GM21423 (cell line): ENCODE data around the gene LLGL2.
"Not testable (repeated sequence)": the region's sequence is repeated elsewhere in the genome, so short reads cannot be mapped to it uniquely, and the experiment has no call there.

Experiments used
- ATAC-seq: cut with Tn5 transposase; IDR thresholded peaks from one replicate; pipeline ENCODE4 v1.9.1; 2021; ENCODE audit warnings: mild to moderate bottlenecking, moderate library complexity; ENCODE audit not compliant: unreplicated experiment

Gene LLGL2

GRCh38 chr17:75589919-75590303, 64.4 kb downstream of the LLGL2 start:
- no peak for ATAC-seq

DNA sequence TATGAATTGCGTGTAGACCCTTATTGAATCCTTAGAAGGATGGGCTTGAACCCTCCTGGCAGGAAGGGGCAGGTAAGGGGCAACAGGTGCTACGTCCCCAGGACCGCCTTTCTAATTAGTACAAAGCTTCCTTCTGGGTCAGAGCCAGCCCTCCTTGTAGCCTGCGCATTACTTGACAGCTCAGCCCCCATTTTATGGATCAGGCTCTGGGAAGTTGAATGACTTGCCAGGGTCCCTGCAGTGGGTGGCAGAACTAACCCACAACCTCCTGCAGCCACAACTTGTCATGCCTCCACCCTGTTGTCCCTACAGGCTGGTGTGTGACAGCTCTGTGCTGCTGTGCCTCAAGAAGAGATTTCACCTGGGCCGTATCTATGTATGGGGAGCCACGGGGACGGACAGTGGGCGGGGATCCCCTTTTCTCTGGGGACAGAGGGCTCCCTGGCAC, 64.8 kb downstream of the LLGL2 start:
- no peak for ATAC-seq

- no peak for ATAC-seq
These were observed 65.6 kb downstream of the LLGL2 start for GRCh38 chr17:75590849-75591721.

- ATAC-seq = no peak
These were observed 66.3 kb downstream of the LLGL2 start for GRCh38 chr17:75591722-75592302.

GRCh38 chr17:75592348-75593020, 67.0 kb downstream of the LLGL2 start:
- ATAC-seq = no peak

GRCh38 chr17:75593430-75593829, 67.9 kb downstream of the LLGL2 start:
- ATAC-seq = not testable (repeated sequence)

DNA sequence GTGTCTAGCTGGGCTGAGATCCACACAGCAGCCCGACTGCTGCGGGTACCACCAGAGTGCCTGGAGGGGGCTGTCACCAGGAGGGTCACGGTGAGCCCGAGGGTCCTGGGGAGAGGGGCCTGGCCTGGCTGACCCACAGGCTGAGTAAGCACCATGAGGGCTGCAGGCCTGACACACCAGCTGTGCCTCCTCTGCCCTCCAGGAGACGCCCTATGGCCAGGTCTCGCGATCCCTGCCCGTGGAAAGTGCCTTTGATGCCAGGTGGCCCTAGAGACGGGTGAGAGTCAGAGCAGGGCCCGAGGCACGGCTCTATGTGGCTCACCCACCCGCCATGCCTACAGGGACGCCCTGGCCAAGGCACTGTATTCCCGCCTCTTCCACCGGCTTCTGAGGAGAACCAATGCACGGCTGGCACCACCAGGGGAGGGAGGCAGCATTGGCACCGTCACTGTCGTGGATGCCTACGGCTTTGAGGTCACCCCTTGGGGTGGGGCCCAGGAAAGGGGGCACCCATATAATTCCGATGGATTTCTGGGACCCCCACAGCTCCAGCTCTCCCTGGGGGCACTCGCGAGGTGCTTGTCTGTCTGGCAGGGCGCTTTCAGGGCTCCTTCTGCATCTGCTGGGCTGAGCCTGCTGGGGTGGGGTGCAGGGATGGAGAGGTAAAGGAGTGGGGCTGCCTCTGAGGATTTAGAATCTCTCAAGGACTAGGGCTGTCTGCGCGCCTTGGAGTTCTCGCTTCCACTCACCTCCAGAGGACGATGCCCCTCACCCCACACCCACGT, 69.2 kb downstream of the LLGL2 start:
- no peak for ATAC-seq

GRCh38 chr17:75595284-75595919, 69.9 kb downstream of the LLGL2 start:
- ATAC-seq = no peak

- no peak for ATAC-seq
These were observed 70.4 kb downstream of the LLGL2 start for GRCh38 chr17:75595920-75596313.

GRCh38 chr17:75596320-75597087, 71.0 kb downstream of the LLGL2 start:
- ATAC-seq = no peak

DNA sequence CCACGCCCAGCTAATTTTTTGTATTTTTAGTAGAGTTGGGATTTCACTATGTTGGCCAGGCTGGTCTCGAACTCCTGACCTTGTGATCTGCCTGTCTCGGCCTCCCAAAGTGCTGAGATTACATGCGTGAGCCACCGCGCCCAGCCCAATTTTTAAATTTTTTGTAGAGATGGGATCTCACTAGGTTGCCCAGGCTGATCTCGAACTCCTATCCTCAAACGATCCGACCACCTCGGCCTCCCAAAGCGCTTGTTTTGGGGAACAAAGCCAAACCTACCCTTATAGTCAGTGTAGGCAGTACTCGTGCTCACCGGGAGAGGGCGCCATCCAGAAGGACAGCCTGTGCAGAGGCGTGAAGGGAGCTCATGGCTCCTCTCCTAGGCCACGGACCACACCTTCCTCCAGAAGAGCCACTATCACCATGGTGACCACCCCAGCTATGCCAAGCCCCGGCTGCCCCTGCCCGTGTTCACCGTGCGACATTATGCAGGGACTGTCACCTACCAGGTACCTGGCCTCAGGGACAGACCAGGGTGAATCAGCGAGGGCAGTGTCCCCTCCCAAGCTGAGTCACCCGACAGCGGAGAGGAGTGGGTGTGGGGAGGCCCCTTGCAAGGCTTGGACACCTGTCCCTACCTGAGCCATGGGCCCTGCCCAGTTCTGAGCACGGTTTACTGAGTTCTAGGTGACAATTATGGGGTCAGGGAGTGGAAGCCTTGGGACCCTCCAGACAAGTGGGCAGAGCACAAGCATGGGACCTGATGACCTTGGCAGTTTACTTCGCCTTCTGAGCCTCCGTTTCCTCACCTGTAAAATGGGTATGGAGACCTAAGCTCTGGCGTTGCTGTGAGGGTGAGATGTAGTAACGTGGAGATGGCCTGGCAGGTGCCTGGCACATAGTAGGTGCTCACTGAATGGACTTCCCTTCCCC, 75.8 kb downstream of the LLGL2 start:
- no peak for ATAC-seq

GRCh38 chr17:75602644-75603043, 77.1 kb downstream of the LLGL2 start:
- no peak for ATAC-seq

GRCh38 chr17:75603123-75603522, 77.6 kb downstream of the LLGL2 start:
- no peak for ATAC-seq

DNA sequence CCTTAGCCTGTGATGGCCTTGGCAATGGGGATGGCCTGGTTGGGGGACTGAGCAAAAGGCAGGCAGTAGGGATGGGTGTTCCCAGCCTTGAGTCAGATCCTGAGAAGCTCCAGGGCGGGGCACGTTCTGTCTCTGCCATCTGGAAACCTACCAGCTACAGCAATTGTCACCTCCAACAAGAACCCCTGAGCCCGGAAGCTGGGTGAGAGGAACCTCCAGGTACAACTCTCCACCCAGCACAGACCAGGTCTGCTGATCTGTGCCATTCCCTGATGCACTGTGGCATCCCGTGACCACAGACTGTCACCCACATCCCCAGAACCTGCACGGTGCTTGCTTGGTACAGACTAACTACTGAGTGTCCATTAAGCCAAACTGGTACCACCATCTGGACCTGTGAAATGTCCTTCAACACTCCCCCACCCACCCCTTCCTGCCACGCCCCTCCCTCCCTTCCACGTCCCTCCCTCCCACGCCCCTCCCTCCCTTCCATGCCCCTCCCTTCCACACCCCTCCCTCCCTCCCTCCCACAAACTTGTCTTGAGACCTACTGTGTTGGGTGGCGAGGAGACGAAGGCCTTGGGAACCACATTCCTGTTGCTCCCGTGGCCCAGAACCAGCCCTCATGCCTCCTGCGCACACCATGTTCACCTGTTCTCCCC, 78.7 kb downstream of the LLGL2 start:
- ATAC-seq = no peak

DNA sequence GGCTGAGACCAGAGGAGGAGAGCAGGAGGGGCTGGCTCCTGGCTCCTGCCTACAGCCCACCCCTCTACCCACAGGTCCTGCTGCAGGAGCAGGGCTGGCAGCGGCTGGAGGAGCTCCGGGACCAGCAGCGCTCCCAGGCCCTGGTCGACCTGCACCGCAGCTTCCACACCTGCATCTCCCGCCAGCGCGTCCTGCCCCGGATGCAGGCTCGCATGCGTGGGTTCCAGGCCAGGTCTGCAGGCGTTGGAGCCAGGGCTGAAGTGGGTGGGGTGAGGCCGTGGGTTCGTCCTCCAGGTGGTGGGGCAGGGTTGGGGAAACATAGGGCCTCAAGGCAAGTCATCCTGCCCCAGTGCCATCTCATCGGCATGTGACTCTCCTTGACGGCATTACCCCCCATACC, 80.3 kb downstream of the LLGL2 start:
- ATAC-seq = no peak

DNA sequence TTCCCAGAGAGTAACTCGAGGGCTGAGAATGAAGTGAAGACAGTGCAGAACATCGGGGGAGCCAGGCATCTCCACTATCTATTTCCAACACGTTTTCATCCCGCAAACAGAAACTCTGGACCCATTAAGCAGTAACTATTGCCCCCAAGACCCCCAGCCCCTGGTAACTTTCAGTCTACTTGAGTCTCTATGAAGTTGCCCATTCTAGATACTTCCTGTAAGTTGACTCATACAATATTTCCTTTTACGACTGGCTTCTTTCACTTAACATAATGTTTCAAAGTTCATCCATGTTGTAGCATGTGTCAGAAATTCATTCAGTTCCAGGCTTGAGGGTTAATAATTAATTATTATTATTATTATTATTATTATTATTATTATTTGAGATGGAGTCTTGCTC, 81.6 kb downstream of the LLGL2 start:
- ATAC-seq = no peak

GRCh38 chr17:75610103-75610984, 84.8 kb downstream of the LLGL2 start:
- ATAC-seq = no peak
